ENCODE data around the gene ZNF254. TPM values are rescaled to one million over a fixed set of nuclear protein-coding genes. Genes with fewer than 3 reads are reported as not detected.
A peak's percentile ranks its signal among the peaks of the same experiment; 100 is the strongest.

The ZNF254 gene
- total and polyA plus RNA-seq, 9 of the 15 experiments (the other 6 are each of a cell fraction or from before 2014, with no cell fraction given) = 10.7 to 22.1 (median 14.2) TPM

DNA sequence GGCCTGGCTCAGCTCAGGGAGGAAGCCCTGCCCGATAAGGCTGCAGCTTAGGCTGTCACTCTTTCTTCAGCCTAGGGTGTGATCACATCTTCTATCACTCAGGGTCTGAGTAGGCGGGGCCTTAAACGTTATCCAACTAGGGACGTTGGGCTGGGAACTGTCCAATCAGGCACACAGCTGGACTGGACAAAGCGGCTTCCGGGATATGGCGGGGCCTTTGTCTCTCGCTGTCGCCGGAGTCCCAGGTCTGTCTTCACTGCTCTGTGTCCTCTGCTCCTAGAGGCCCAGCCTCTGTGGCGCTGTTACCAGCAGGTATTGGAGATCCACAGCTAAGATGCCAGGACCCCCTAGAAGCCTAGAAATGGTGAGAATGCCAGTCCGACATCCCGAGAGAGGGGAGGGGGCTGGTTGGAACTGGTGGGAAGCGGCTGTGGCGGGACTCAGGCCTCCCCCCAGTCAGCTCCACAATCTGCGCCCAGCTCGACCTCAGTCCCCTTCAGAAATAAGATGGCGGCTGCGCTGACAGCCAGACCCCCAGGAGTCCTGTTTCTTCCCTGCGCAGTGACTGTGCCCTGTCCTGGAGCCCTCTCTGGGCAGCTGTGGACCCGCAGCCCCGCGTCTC is at the start of gene ZNF254 (continued):
- TF ChIP-seq CREB5 (CRISPR knock-in tag; IDR thresholded peaks at IDR 0.05) = no peak
- peak; percentile 52; the same call in 1 of the 2 replicates for TF ChIP-seq TFAP4 (CRISPR knock-in tag; IDR thresholded peaks at IDR 0.05; ENCODE audit: borderline replicate concordance)
- TF ChIP-seq PURB (CRISPR knock-in tag; IDR thresholded peaks at IDR 0.05; ENCODE audit: low read depth) = no peak
- no peak for TF ChIP-seq ZNF347 (CRISPR knock-in tag; IDR thresholded peaks at IDR 0.05; ENCODE audit: low read depth)
- TF ChIP-seq TCF3 (CRISPR knock-in tag; IDR thresholded peaks at IDR 0.05) = no peak
- no peak; the same call in 1 of the 2 replicates for TF ChIP-seq LEF1 (IDR thresholded peaks at IDR 0.05)
- TF ChIP-seq KDM5B (IDR thresholded peaks at IDR 0.05; ENCODE audit: insufficient replicate concordance, low read depth, low read length) = peak; percentile 88
- no peak for TF ChIP-seq CBFB (CRISPR knock-in tag; IDR thresholded peaks at IDR 0.05)
- no peak for TF ChIP-seq FOXP1 (CRISPR knock-in tag; IDR thresholded peaks at IDR 0.05)
- TF ChIP-seq, protein P1, sequence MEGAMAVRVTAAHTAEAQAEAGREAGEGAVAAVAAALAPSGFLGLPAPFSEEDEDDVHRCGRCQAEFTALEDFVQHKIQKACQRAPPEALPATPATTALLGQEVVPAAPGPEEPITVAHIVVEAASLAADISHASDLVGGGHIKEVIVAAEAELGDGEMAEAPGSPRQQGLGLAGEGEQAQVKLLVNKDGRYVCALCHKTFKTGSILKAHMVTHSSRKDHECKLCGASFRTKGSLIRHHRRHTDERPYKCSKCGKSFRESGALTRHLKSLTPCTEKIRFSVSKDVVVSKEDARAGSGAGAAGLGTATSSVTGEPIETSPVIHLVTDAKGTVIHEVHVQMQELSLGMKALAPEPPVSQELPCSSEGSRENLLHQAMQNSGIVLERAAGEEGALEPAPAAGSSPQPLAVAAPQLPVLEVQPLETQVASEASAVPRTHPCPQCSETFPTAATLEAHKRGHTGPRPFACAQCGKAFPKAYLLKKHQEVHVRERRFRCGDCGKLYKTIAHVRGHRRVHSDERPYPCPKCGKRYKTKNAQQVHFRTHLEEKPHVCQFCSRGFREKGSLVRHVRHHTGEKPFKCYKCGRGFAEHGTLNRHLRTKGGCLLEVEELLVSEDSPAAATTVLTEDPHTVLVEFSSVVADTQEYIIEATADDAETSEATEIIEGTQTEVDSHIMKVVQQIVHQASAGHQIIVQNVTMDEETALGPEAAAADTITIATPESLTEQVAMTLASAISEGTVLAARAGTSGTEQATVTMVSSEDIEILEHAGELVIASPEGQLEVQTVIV (CRISPR knock-in tag; IDR thresholded peaks at IDR 0.05; ENCODE audit: borderline replicate concordance) = no peak
- TF ChIP-seq, protein P2, sequence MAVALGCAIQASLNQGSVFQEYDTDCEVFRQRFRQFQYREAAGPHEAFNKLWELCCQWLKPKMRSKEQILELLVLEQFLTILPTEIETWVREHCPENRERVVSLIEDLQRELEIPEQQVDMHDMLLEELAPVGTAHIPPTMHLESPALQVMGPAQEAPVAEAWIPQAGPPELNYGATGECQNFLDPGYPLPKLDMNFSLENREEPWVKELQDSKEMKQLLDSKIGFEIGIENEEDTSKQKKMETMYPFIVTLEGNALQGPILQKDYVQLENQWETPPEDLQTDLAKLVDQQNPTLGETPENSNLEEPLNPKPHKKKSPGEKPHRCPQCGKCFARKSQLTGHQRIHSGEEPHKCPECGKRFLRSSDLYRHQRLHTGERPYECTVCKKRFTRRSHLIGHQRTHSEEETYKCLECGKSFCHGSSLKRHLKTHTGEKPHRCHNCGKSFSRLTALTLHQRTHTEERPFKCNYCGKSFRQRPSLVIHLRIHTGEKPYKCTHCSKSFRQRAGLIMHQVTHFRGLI (CRISPR knock-in tag; IDR thresholded peaks at IDR 0.05) = no peak
- peak in 1 of 2 experiments; percentile 40; a peak in 2 of 4 replicates for TF ChIP-seq MNT (conservative IDR thresholded peaks at IDR 0.05)
- no peak for TF ChIP-seq HNRNPL (IDR thresholded peaks at IDR 0.05; ENCODE audit: low read depth, low read length)
- TF ChIP-seq HDAC1 (IDR thresholded peaks at IDR 0.05) = 0 out of 4 replicates have a peak, but pooled peaks of 1 of the 2 experiments have one; percentile 42
- TF ChIP-seq PML (IDR thresholded peaks at IDR 0.05; ENCODE audit: low read length) = peak; percentile 53; the same call in 1 of the 2 replicates
- peak; percentile 88 for TF ChIP-seq POLR2B (IDR thresholded peaks at IDR 0.05; ENCODE audit: low read depth, partially characterized antibody)
- no peak for TF ChIP-seq ZKSCAN8 (CRISPR knock-in tag; IDR thresholded peaks at IDR 0.05)
- no peak for TF ChIP-seq RBM39 (optimal IDR thresholded peaks at IDR 0.05; ENCODE audit: low read depth, low read length)
- TF ChIP-seq ZNF224 (CRISPR knock-in tag; IDR thresholded peaks at IDR 0.05) = no peak
- no peak for TF ChIP-seq ZFP30 (CRISPR knock-in tag; IDR thresholded peaks at IDR 0.05; ENCODE audit: borderline replicate concordance)
- no peak for TF ChIP-seq STAT5B (CRISPR knock-in tag; IDR thresholded peaks at IDR 0.05)

All from K562 (cell line).